ENCODE measurements around the gene THUMPD2.
"Not testable (repeated sequence)": the region's sequence is repeated elsewhere in the genome, so short reads cannot be mapped to it uniquely, and the experiment has no call there.

- TF ChIP-seq, protein P1, sequence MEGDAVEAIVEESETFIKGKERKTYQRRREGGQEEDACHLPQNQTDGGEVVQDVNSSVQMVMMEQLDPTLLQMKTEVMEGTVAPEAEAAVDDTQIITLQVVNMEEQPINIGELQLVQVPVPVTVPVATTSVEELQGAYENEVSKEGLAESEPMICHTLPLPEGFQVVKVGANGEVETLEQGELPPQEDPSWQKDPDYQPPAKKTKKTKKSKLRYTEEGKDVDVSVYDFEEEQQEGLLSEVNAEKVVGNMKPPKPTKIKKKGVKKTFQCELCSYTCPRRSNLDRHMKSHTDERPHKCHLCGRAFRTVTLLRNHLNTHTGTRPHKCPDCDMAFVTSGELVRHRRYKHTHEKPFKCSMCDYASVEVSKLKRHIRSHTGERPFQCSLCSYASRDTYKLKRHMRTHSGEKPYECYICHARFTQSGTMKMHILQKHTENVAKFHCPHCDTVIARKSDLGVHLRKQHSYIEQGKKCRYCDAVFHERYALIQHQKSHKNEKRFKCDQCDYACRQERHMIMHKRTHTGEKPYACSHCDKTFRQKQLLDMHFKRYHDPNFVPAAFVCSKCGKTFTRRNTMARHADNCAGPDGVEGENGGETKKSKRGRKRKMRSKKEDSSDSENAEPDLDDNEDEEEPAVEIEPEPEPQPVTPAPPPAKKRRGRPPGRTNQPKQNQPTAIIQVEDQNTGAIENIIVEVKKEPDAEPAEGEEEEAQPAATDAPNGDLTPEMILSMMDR (IDR thresholded peaks at IDR 0.05), result not testable (repeated sequence)
- not testable (repeated sequence) for TF ChIP-seq POLR2A (IDR thresholded peaks at IDR 0.05)
Observed at GRCh38 chr2:39790216-39790818, 11.3 kb upstream of the THUMPD2 start.

Measured in thyroid gland (tissue), 4 donors.